SU-DHL-6 (cell line): Measurements from ENCODE around the gene COL27A1.

Source experiments
- H2AFZ ChIP-seq: fragments of 200-600 bp; sonication (generic); 2 replicates; pipeline ENCODE4 v1.6.1; 2014; ENCODE audit warnings: low read depth, mild to moderate bottlenecking, moderate library complexity, mixed read lengths, antibody characterized with exemption, low read length; ENCODE audit not compliant: severe bottlenecking
- H3F3A ChIP-seq: fragments of 200-600 bp; shearing (Covaris generic); 2 replicates; pipeline ENCODE4 v1.6.0; 2016; ENCODE audit warnings: antibody characterized with exemption, mild to moderate bottlenecking; ENCODE audit not compliant: insufficient read depth
- H3K27ac ChIP-seq: fragments of 200-600 bp; sonication (generic); 2 replicates; pipeline ENCODE4 v1.5.1; 2016; ENCODE audit warnings: low read depth, mild to moderate bottlenecking, low read length, moderate library complexity, mixed read lengths
- H3K27me3 ChIP-seq: fragments of 200-600 bp; sonication (generic), shearing (Covaris generic); 2 replicates; pipeline ENCODE4 v1.6.0; 2014; ENCODE audit warnings: mild to moderate bottlenecking, low read length
- H3K36me3 ChIP-seq: fragments of 200-600 bp; sonication (generic); 2 replicates; pipeline ENCODE4 v1.6.1; 2014; ENCODE audit warnings: mild to moderate bottlenecking, low read length, mixed read lengths
- H3K4me2 ChIP-seq: fragments of 300-600, 200-600 bp; shearing (Covaris generic), sonication (generic); 2 replicates; pipeline ENCODE4 v1.6.0; 2014; ENCODE audit warnings: low read length, low read depth, mild to moderate bottlenecking; ENCODE audit not compliant: poor library complexity, severe bottlenecking
- H3K4me3 ChIP-seq: fragments of 200-600 bp; sonication (generic); 2 replicates; pipeline ENCODE4 v1.5.1; 2014; ENCODE audit warnings: antibody characterized with exemption, low read length, mild to moderate bottlenecking, mixed read lengths; ENCODE audit not compliant: insufficient read depth, poor library complexity, severe bottlenecking
- H3K79me2 ChIP-seq: fragments of 200-600 bp; sonication (generic); 2 replicates; pipeline ENCODE4 v1.6.1; 2014; ENCODE audit warnings: mild to moderate bottlenecking, low read length, moderate library complexity; ENCODE audit not compliant: insufficient read depth
- H3K9ac ChIP-seq: fragments of 200-600 bp; sonication (generic); 2 replicates; pipeline ENCODE4 v1.7.0; 2014; ENCODE audit warnings: mild to moderate bottlenecking, low read length
- H3K9me2 ChIP-seq: fragments of 200-600 bp; sonication (generic); replicated peaks from 2 replicates; pipeline ENCODE4 v1.6.1; 2014; ENCODE audit warnings: low read length; ENCODE audit not compliant: insufficient read depth
- H3K9me3 ChIP-seq: fragments of 200-600 bp; sonication (generic); 2 replicates; pipeline ENCODE4 v1.6.1; 2014; ENCODE audit warnings: low read length, mixed read lengths; ENCODE audit not compliant: insufficient read depth
- H4K20me1 ChIP-seq: fragments of 200-600 bp; sonication (generic); 2 replicates; pipeline ENCODE4 v1.6.1; 2014; ENCODE audit warnings: low read depth, mild to moderate bottlenecking, antibody characterized with exemption, low read length, moderate library complexity, mixed read lengths
- EZH2phosphoT487 ChIP-seq: fragments of 200-600 bp; sonication (generic), shearing (Covaris generic); conservative IDR thresholded peaks from 2 replicates; pipeline ENCODE4 v1.6.1; 2018; ENCODE audit warnings: mild to moderate bottlenecking, antibody characterized with exemption, low read length, moderate library complexity, mixed read lengths
- TF ChIP-seq, protein P1 (sequence below): fragments of 200-600 bp; sonication (generic); IDR thresholded peaks from one replicate; pipeline ENCODE4 v1.5.1; 2017; ENCODE audit warnings: antibody characterized with exemption, mild to moderate bottlenecking, low read length, moderate library complexity; ENCODE audit not compliant: insufficient read depth, poor library complexity, severe bottlenecking

Gene COL27A1

DNA sequence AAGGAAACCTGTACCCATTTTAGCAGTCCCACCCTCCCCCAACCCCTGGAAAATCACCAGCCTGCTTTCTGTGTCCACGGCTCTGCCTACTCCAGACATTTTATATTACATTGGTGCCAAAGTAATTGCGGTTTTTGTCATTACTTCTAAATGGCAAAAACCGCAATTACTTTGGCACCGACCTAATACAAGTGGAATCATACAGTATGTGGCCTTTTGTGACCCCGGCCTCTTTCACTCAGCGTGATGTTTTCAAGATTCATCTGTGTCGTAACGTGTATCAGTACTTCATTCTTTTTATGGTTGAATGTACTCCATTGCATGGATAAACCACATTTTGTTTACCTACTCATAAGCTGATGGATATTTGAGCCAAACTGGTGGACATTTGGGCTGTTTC is 157.8 kb downstream of the COL27A1 start:
- TF ChIP-seq, protein P1, sequence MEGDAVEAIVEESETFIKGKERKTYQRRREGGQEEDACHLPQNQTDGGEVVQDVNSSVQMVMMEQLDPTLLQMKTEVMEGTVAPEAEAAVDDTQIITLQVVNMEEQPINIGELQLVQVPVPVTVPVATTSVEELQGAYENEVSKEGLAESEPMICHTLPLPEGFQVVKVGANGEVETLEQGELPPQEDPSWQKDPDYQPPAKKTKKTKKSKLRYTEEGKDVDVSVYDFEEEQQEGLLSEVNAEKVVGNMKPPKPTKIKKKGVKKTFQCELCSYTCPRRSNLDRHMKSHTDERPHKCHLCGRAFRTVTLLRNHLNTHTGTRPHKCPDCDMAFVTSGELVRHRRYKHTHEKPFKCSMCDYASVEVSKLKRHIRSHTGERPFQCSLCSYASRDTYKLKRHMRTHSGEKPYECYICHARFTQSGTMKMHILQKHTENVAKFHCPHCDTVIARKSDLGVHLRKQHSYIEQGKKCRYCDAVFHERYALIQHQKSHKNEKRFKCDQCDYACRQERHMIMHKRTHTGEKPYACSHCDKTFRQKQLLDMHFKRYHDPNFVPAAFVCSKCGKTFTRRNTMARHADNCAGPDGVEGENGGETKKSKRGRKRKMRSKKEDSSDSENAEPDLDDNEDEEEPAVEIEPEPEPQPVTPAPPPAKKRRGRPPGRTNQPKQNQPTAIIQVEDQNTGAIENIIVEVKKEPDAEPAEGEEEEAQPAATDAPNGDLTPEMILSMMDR = no peak
- TF ChIP-seq EZH2phosphoT487 = no peak
- H3K9me2 ChIP-seq = no peaks in the 10 kb centered on the region
- no peak overlapping the region for H2AFZ ChIP-seq
- no peaks in the 10 kb centered on the region for H3K36me3 ChIP-seq
- no peak overlapping the region for H3K4me2 ChIP-seq
- H3K27ac ChIP-seq = no peak overlapping the region
- H3F3A ChIP-seq = no peaks in the 10 kb centered on the region
- H3K9ac ChIP-seq = no peak overlapping the region
- H4K20me1 ChIP-seq = no peaks in the 10 kb centered on the region
- H3K4me3 ChIP-seq = no peak overlapping the region
- no peaks in the 10 kb centered on the region for H3K9me3 ChIP-seq
- no peaks in the 10 kb centered on the region for H3K27me3 ChIP-seq
- H3K79me2 ChIP-seq = no peaks in the 10 kb centered on the region

GRCh38 chr9:114314256-114314867 is 159.0 kb downstream of the COL27A1 start:
- no peak overlapping the region for H3K9ac ChIP-seq
- no peak overlapping the region for H2AFZ ChIP-seq
- no peaks in the 10 kb centered on the region for H3K9me2 ChIP-seq
- no peak overlapping the region for H3K4me2 ChIP-seq
- H3K36me3 ChIP-seq = no peaks in the 10 kb centered on the region
- H4K20me1 ChIP-seq = no peaks in the 10 kb centered on the region
- no peaks in the 10 kb centered on the region for H3K79me2 ChIP-seq
- H3F3A ChIP-seq = no peaks in the 10 kb centered on the region
- no peak overlapping the region for H3K4me3 ChIP-seq
- no peaks in the 10 kb centered on the region for H3K9me3 ChIP-seq
- TF ChIP-seq EZH2phosphoT487 = no peak
- TF ChIP-seq, protein P1 = no peak
- no peaks in the 10 kb centered on the region for H3K27me3 ChIP-seq
- H3K27ac ChIP-seq = no peak overlapping the region

- Histone ChIP-seq H3K36me3 (no peaks in the 10 kb centered on the region), H3K4me3 (no peak overlapping the region), H3F3A (no peaks in the 10 kb centered on the region), H3K27ac (no peak overlapping the region), H3K4me2 (no peak overlapping the region), H4K20me1 (no peaks in the 10 kb centered on the region), H3K79me2 (no peaks in the 10 kb centered on the region), H3K9me3 (no peaks in the 10 kb centered on the region), H3K9me2 (no peaks in the 10 kb centered on the region), H3K27me3 (no peaks in the 10 kb centered on the region), H2AFZ (no peak overlapping the region), H3K9ac (no peak overlapping the region)
- TF ChIP-seq EZH2phosphoT487 = no peak
- TF ChIP-seq, protein P1 = no peak
Observed at GRCh38 chr9:114314881-114315722, 159.8 kb downstream of the COL27A1 start.
